ENCODE data around the gene ATG13. TPM values are rescaled to one million over a fixed set of nuclear protein-coding genes. Genes with fewer than 3 reads are reported as not detected.

ATG13 gene
- total and polyA plus RNA-seq, 2 of the 8 experiments (the other 6 are each of a cell fraction or from before 2014, with no cell fraction given), result 65.0 to 77.4 TPM

DNA sequence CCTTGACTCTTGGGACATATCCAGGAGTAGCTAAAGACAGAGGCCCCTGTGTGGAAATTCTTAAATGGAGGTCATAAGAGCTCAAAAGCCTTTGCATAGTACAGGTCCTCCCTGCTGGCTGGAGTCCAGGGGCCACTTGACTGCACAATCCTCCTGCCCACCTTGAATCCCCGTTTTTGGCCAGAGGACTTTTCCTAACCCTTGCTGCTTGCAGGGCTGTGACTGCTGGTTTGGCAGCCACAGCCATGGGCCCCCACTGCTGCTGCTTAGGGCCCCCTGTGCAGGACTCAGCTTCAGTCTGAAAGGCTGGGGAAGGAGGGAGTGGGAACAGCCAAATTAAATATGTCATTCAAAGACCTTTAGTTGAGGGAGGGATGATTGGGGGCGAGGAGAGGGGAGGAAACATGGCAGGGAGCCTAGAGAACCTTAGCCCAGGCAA lies 49.7 kb downstream of the ATG13 start:
- no peak overlapping the region for H3K4me2 ChIP-seq (ENCODE audit: insufficient read depth in 1 of 2, low read depth in 2 of 2, low read length in 2 of 2)
- no peak overlapping the region for H4K8ac ChIP-seq (ENCODE audit: extremely low read depth, insufficient read depth, low read length)
- H3K4ac ChIP-seq (replicated peaks; ENCODE audit: insufficient read length, low read depth, low read length), result no peak overlapping the region
- H3K56ac ChIP-seq (replicated peaks; ENCODE audit: insufficient read length, low read depth, low read length), result no peak overlapping the region
- no peak overlapping the region for H2AFZ ChIP-seq (ENCODE audit: low read length)
- H2BK20ac ChIP-seq (ENCODE audit: low read length), result no peak overlapping the region
- H2BK120ac ChIP-seq (replicated peaks; ENCODE audit: low read depth, low read length), result no peak overlapping the region
- H3K4me1 ChIP-seq (replicated peaks in 1 of 4; ENCODE audit: control insufficient read depth in 3 of 4, insufficient read depth in 4 of 4, low read length in 3 of 4), result no peaks in the 10 kb centered on the region
- H4K5ac ChIP-seq (ENCODE audit: insufficient read length, low read depth, low read length), result no peak overlapping the region
- WGBS, 2 experiments (ENCODE audit: extremely low coverage in 1 of 2, insufficient coverage in 1 of 2, insufficient read length in 1 of 2, insufficient replicate concordance in 2 of 2, low coverage in 1 of 2, low lambda C conversion rate in 2 of 2, missing lambda C conversion rate in 1 of 2), result 81% methylated on average over 2 of the region's 2 CpGs; no CpG with 5 or more reads in 1 of the 2 experiments
- H3K23ac ChIP-seq (ENCODE audit: insufficient read length), result no peak overlapping the region
- no peak overlapping the region for H2BK12ac ChIP-seq (ENCODE audit: low read depth, low read length)
- H2AK5ac ChIP-seq (ENCODE audit: low read depth, low read length), result no peak overlapping the region
- no peak overlapping the region for H4K91ac ChIP-seq (replicated peaks; ENCODE audit: insufficient read length, low read length)
- H3K23me2 ChIP-seq (ENCODE audit: low read depth, low read length), result no peaks in the 10 kb centered on the region
- no peak for DNase-seq (ENCODE audit: low read depth in 1 of 2, low spot score in 2 of 2)
- no peak overlapping the region for H3K4me3 ChIP-seq (ENCODE audit: extremely low read depth in 1 of 4, insufficient read depth in 2 of 4, low read depth in 3 of 4, low read length in 4 of 4)
- no peak overlapping the region for H3K14ac ChIP-seq (ENCODE audit: insufficient read length)
- no peak overlapping the region for H3K27ac ChIP-seq (ENCODE audit: low read depth, low read length)
- no peak for FAIRE-seq
- H3K79me1 ChIP-seq (ENCODE audit: low read depth, low read length), result no peaks in the 10 kb centered on the region
- no peaks in the 10 kb centered on the region for H3K9me3 ChIP-seq (ENCODE audit: insufficient read depth in 2 of 2, low read depth in 1 of 2, low read length in 1 of 2)
- H4K20me1 ChIP-seq (replicated peaks in 1 of 2; ENCODE audit: control insufficient read depth in 1 of 2, insufficient read depth in 2 of 2, low read length in 2 of 2), result peaks cover 2% of the 10 kb centered on the region in 2 experiments
- no peak overlapping the region for H2BK5ac ChIP-seq (ENCODE audit: low read depth, low read length)
- ChIA-PET POLR2A (ENCODE audit: partially characterized antibody) (interaction anchor here (0.5 to 1.2 kb wide), 3 partner anchors 9 to 12 kb away, joined by 3 read pairs; no protein-coding TSS in a partner anchor), CTCF (ENCODE audit: partially characterized antibody) (interaction anchor here (1.4 kb wide), 1 partner anchor 654 kb away, joined by 3 read pairs; no protein-coding TSS in a partner anchor)
- no peak overlapping the region for H3K18ac ChIP-seq (ENCODE audit: extremely low read depth, low read length)
- no peak overlapping the region for H3K9ac ChIP-seq (replicated peaks in 1 of 4; ENCODE audit: extremely low read depth in 1 of 4, low read depth in 3 of 4, low read length in 3 of 4)
- peaks cover 20 to 54% (median 50%) of the 10 kb centered on the region in 4 experiments for H3K36me3 ChIP-seq (ENCODE audit: control insufficient read depth in 2 of 4, insufficient read depth in 4 of 4, low read length in 3 of 4)
- no peak overlapping the region for H2BK15ac ChIP-seq (ENCODE audit: low read length)
- no peaks in the 10 kb centered on the region for H3K79me2 ChIP-seq (ENCODE audit: control insufficient read depth in 1 of 2, insufficient read depth in 2 of 2, low read length in 2 of 2)
- H3K27me3 ChIP-seq (replicated peaks in 1 of 4; ENCODE audit: control insufficient read depth in 3 of 4, extremely low read depth in 1 of 4, insufficient read depth in 3 of 4, low read length in 3 of 4), result no peaks in the 10 kb centered on the region
- no peak for TF ChIP-seq RFX5 (IDR thresholded peaks at IDR 0.05; ENCODE audit: borderline replicate concordance, low read depth, low read length)
- no peak for TF ChIP-seq MAX (IDR thresholded peaks at IDR 0.05)
- TF ChIP-seq, protein P1, sequence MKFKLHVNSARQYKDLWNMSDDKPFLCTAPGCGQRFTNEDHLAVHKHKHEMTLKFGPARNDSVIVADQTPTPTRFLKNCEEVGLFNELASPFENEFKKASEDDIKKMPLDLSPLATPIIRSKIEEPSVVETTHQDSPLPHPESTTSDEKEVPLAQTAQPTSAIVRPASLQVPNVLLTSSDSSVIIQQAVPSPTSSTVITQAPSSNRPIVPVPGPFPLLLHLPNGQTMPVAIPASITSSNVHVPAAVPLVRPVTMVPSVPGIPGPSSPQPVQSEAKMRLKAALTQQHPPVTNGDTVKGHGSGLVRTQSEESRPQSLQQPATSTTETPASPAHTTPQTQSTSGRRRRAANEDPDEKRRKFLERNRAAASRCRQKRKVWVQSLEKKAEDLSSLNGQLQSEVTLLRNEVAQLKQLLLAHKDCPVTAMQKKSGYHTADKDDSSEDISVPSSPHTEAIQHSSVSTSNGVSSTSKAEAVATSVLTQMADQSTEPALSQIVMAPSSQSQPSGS (IDR thresholded peaks at IDR 0.05; ENCODE audit: low read length), result no peak
- no peak for TF ChIP-seq RNF2 (IDR thresholded peaks at IDR 0.05; ENCODE audit: borderline replicate concordance, low read depth, low read length, missing control alignments, poor library complexity, severe bottlenecking)
- TF ChIP-seq POLR2AphosphoS5 (IDR thresholded peaks at IDR 0.05; ENCODE audit: low read depth, low read length), result no peak
- no peak for TF ChIP-seq FOSL1 (IDR thresholded peaks at IDR 0.05; ENCODE audit: insufficient read depth, low read depth, low read length)
- no peak for TF ChIP-seq JUN (IDR thresholded peaks at IDR 0.05; ENCODE audit: low read depth, low read length)
- no peak for TF ChIP-seq ZNF274 (IDR thresholded peaks at IDR 0.05; ENCODE audit: borderline replicate concordance, extremely low read depth, low read length)
- no peak for TF ChIP-seq ASH2L (IDR thresholded peaks at IDR 0.05; ENCODE audit: low read length)
- TF ChIP-seq ATF3 (IDR thresholded peaks at IDR 0.05; ENCODE audit: insufficient read depth, low read depth, low read length), result no peak
- TF ChIP-seq TBP (IDR thresholded peaks at IDR 0.05; ENCODE audit: low read depth, low read length), result no peak

Measured in H1 (cell line).